ENCODE results near the gene CACNA1E. TPM values are rescaled to one million over a fixed set of nuclear protein-coding genes. Genes with fewer than 3 reads are reported as not detected.

The CACNA1E gene
- total RNA-seq, 1 donor from 2014 or later: 1.2 TPM

GRCh38 chr1:181776044-181776443, 292.7 kb downstream of the CACNA1E start:
- intact Hi-C loops (cut with micrococcal nuclease): no loop called here
- DNase-seq: no peak
- no peak for ATAC-seq

- DNase-seq: no peak
- intact Hi-C loops (cut with micrococcal nuclease): no loop called here
- ATAC-seq: no peak
Observed at GRCh38 chr1:181777286-181777685, 294.0 kb downstream of the CACNA1E start.

GRCh38 chr1:181777812-181778211, 294.5 kb downstream of the CACNA1E start:
- ATAC-seq: no peak
- DNase-seq: no peak
- intact Hi-C loops (cut with micrococcal nuclease): no loop called here

GRCh38 chr1:181778640-181779260, 295.4 kb downstream of the CACNA1E start:
- DNase-seq (no peak), ATAC-seq (no peak)
- intact Hi-C loops (cut with micrococcal nuclease): no loop called here

GRCh38 chr1:181779343-181779742, 296.0 kb downstream of the CACNA1E start:
- intact Hi-C loops (cut with micrococcal nuclease): no loop called here
- ATAC-seq (no peak), DNase-seq (no peak)

GRCh38 chr1:181783208-181783607, 299.9 kb downstream of the CACNA1E start:
- no peak for DNase-seq

GRCh38 chr1:181784039-181784683, 300.8 kb downstream of the CACNA1E start:
- ATAC-seq (no peak), DNase-seq (no peak)
- intact Hi-C loops (cut with micrococcal nuclease): no loop called here

More at GRCh38 chr1:181783208-181783607, 299.9 kb downstream of the CACNA1E start:
- ATAC-seq: no peak
- intact Hi-C loops (cut with micrococcal nuclease): no loop called here

- DNase-seq: no peak
- intact Hi-C loops (cut with micrococcal nuclease): no loop called here
- no peak for ATAC-seq
Observed at GRCh38 chr1:181789395-181789794, 306.1 kb downstream of the CACNA1E start.

GRCh38 chr1:181791721-181792120, 308.4 kb downstream of the CACNA1E start:
- no peak for DNase-seq
- intact Hi-C loops (cut with micrococcal nuclease): no loop called here
- no peak for ATAC-seq

GRCh38 chr1:181793831-181794230, 310.5 kb downstream of the CACNA1E start:
- no peak for DNase-seq
- intact Hi-C loops (cut with micrococcal nuclease): no loop called here
- ATAC-seq: no peak

- ATAC-seq: no peak
- intact Hi-C loops (cut with micrococcal nuclease): no loop called here
- DNase-seq: no peak
Observed at GRCh38 chr1:181794332-181794731, 311.0 kb downstream of the CACNA1E start.

GRCh38 chr1:181798191-181798926, 315.0 kb downstream of the CACNA1E start:
- ATAC-seq (no peak), DNase-seq (no peak)
- intact Hi-C loops (cut with micrococcal nuclease): no loop called here

GRCh38 chr1:181801617-181802016, 318.3 kb downstream of the CACNA1E start:
- intact Hi-C loops (cut with micrococcal nuclease): no loop called here
- DNase-seq: no peak
- ATAC-seq: no peak

- ATAC-seq (no peak), DNase-seq (no peak)
- intact Hi-C loops (cut with micrococcal nuclease): no loop called here
Observed at GRCh38 chr1:181802466-181802865, 319.1 kb downstream of the CACNA1E start.

GRCh38 chr1:181803421-181803820, 320.1 kb downstream of the CACNA1E start:
- intact Hi-C loops (cut with micrococcal nuclease): no loop called here
- no peak for ATAC-seq
- DNase-seq: no peak

GRCh38 chr1:181804989-181805388, 321.7 kb downstream of the CACNA1E start:
- DNase-seq (no peak), ATAC-seq (no peak)
- intact Hi-C loops (cut with micrococcal nuclease): no loop called here

- ATAC-seq: no peak
- intact Hi-C loops (cut with micrococcal nuclease): no loop called here
- DNase-seq: no peak
Observed at GRCh38 chr1:181806746-181807145, 323.4 kb downstream of the CACNA1E start.

GRCh38 chr1:181807251-181807650, 323.9 kb downstream of the CACNA1E start:
- intact Hi-C loops (cut with micrococcal nuclease): no loop called here
- no peak for ATAC-seq
- DNase-seq: no peak

- DNase-seq (no peak), ATAC-seq (no peak)
- intact Hi-C loops (cut with micrococcal nuclease): no loop called here
Observed at GRCh38 chr1:181809991-181810545, 326.8 kb downstream of the CACNA1E start.

GRCh38 chr1:181812208-181812607, 328.9 kb downstream of the CACNA1E start:
- DNase-seq: no peak

More at GRCh38 chr1:181812208-181812607, 328.9 kb downstream of the CACNA1E start:
- intact Hi-C loops (cut with micrococcal nuclease): no loop called here
- ATAC-seq: no peak

All from left ventricle myocardium superior (tissue), 1 donor.